NK-92 (cell line): ENCODE data around the gene AURKA.
A peak's percentile ranks its signal among the peaks of the same experiment; 100 is the strongest.

Source experiments
- DNase-seq: peaks from one replicate; lab custom pipeline; 2025; ENCODE audit not compliant: unreplicated experiment; lab: John Stamatoyannopoulos, UW

The AURKA gene

DNA sequence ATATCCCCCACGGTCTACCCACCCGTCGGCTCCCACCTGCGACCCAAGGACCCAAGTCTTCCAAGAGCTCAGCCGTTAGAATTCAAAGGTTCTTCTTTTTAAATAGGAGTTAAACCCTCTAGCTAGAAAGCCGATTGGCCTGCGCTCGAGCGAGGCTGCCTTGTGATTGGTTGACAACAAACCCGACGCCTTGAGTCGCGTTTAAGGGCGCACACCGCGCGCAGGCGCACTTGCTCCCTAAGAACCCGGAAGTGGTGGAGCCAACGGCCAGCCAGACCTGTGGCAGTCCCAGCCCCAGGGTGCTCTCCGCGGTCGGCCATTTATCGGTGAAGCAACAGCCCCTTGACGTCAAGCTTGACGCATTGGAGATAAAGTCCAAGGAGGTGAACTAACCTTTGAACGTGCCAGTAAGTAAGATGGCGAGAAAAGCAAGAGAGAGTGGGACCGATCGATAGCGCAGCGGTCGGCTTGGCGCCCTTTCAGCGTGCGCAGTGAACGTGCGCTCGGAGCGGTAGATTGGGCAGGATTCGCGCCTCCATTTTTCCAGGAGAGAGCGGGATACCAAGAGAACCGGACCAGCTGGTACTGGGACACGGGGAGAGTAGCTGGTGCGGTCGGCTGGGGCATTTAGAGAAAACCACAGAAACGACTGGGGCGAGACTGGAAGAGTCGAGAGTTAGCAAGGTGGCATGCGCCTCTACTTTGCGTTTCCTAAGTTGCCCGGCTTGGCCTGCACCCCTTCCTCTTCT, at the start of gene AURKA, which contains the start of gene CSTF1:
Gene AURKA (minus strand): TSS at position 84 of the 749 bp plus-strand sequence. CDS start 4,018 bp downstream, outside the sequence.
Gene CSTF1 (plus strand): TSS at position 514 of the 749 bp plus-strand sequence. CDS start 2,908 bp downstream, outside the sequence.
- peak; percentile 94 for DNase-seq

DNA sequence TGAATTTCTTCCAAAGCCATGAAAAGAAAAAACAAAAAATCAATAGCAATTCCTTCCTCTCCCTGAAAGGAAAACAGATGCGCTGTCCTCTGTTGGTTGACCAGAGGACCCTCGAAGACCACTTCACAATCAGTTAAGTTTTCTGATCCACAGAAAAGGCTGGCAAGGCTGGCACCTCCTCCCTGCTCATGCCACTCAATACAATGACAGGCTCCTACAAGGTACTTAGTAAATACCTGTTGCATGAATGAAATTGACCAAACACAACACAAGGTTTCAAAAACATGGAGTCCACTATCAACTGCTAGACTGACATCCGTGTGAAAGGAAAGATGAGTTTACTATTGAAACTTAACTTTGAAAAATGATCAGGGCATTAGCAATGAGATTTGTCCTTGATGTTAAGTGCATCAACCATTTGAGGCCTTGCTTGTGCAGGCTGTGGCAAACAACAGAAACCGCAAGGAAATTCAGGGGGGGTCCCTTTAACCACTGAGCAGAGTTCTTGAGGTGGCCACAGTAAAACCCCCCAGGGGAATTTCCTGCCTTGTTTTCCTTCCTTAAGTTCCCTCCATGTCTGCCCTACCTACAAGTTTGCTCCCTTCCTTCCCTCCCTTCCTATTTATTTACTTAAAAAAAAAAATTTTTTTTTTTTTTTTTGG, 48.5 kb upstream of the AURKA start:
- DNase-seq, result no peak

DNA sequence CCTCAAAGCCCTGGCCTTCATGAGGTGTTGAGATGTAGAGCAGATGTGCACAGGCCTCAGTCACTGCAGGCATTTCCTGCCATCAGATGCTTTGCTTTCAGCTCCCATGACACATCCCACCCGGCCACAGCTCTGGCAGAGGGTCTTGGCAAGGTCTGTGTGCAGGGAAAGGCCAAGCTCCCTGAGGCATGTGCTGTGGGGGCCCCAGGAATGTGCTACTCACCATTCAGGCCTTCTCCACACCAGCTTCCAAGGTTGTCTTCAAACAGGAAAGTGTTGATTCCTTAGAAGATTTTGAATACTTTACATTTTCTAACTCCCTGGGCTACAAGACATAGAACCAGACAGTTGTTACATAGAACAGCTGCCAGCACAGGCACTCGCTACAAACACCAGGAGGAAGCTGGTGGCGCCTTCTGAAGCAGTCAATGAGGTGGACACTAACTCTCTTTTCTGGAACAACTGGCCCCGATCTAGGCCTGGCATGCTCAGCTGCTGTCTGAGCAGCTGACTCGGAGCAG, 47.8 kb upstream of the AURKA start:
- no peak for DNase-seq

DNA sequence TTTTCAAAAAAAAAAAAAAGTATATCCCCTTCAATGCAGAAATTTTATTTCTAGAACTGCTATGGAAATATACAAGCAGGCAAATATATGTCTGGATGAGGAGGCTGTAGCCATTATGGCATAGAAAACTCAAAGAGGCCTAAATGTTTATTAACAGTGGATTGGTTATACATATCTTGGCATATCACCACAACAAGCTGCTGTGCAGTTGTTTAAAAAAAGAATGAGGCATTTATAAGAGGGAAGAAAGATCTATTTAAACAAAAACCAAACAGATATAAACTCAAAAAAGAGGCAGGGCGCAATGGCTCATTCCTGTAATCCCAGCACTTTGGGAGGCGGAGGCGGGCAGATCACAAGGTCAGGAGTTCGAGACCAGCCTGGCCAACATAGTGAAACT, 46.3 kb upstream of the AURKA start:
- DNase-seq, result no peak

DNA sequence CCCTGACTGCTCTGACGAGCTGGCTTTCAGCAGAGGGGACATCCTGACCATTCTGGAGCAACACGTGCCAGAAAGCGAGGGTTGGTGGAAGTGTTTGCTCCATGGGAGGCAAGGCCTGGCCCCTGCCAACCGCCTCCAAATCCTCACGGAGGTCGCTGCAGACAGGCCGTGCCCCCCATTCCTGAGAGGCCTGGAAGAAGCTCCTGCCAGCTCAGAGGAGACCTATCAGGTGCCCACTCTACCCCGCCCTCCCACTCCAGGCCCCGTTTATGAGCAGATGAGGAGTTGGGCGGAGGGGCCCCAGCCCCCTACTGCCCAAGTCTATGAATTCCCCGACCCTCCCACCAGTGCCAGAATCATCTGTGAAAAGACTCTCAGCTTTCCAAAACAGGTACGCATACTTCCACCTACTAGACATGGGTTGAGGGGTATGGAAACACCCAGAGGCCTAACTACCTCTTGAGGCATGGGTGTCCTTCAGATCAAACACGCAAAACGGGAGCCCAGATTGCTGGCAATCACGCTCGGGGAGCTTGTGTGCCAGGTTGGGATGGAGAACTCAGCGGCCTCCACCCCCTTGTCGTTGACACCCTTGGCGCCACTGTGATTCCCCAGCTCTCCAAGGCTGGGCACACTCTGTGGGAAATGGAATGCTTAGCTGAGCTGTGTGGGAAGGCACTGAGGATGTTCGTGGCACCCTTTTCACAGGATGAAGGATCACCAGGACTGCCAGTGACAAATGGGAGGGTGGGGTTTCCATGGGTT, 45.4 kb upstream of the AURKA start:
- DNase-seq, result no peak

DNA sequence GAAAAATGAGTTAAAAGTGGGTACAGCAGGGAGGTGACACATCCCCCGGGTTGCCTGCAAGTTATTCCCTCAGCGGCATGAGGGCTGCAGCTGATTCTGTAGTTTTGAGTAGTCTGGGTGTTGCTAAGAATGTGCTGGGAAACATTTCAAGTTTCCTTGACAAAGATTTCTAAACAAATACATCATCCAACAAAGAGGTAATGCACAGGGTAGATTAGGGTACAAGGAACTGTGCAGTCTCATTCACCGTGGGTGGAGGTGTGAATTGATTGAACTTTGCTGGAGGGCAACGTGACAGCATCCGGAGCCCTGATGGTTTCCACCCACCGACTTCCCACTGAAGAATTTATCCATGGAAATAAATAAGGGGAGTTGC, 41.9 kb upstream of the AURKA start:
- no peak for DNase-seq

DNA sequence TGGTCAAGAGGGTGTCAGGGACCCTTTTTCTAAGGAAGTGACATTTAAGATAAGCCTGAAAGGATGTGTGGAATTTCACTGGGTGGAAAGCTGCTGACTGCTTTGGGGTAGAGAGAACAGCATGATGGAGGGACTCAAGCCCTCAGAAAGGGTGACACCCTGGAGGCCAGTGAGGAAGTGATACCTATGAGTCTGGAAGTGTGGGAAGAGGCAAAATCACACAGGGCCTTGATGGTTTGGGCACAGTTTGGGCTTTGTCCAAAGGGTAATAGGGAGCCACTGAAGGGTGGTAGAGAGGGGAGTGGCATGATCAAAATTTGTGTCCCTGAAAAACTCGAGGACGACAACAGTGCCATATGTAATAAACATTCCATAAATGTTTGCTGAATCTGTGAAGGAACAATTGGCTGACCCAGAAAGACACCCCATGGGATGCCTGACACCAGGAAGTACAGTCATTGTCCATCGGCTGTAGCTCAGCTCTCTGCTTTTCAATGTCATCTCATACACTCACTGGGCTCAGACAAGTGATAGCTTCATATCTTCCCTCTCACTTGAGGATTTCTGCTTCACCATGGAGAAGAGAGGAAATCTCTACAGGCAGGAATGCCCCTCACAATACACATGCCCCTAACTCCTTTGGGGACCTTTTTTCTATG, 41.3 kb upstream of the AURKA start:
- no peak for DNase-seq

DNA sequence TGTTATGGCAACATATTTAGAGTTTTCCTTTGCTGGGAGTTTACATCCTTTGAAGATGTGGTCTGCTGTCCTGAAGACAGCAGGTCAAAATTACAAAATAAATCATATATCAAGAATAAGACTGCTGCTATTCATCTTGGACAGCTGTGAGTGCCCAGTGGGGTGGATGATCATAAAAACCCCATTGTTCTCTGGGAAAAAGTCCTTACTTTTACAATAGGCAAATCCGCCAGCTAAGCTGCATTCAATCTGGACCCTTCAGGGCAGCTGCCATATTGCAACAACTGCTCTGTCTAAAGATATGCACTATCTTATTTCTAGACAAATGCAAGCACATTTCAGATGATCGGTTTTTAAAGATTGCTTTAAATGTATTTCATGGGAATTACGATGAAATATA, 39.5 kb upstream of the AURKA start:
- DNase-seq, result no peak

DNA sequence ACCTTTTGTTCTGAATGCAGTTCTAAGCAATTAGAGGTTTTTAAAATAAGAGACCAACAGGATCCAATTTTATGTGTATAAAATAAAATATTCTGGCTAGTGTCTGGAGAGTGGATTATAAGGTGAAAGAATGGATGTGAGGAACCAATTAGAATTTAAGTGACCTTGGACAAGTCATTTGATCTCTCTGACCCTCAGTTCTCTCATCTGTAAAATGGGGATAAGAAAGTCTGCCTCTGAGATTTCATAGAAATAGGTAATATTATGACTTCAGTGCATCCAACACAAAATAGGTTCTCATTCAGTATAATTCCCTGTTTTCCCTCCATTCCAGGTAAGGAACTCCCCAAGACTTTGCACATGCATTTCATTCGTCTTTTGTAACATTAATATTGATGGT, 38.9 kb upstream of the AURKA start:
- DNase-seq, result no peak

DNA sequence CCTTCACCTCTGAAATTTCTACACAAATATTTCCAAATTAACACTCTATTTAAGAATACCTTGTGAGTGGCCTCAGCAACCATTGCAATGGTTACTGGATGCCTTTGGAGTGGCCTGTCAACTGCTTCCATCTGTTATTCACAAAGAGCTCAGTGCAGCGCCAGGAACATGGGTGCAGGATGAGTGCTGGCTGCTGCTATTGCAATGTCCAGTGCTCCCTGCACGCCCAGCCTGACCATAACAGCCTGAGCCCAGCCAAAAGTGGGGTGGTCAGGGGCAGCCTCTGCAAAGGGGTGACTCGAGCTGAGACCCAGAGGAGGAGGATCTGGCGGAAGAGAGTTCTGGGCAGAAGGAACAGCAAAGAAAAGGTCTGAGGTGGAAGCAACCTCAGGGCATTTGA, 38.4 kb upstream of the AURKA start:
- DNase-seq, result no peak

DNA sequence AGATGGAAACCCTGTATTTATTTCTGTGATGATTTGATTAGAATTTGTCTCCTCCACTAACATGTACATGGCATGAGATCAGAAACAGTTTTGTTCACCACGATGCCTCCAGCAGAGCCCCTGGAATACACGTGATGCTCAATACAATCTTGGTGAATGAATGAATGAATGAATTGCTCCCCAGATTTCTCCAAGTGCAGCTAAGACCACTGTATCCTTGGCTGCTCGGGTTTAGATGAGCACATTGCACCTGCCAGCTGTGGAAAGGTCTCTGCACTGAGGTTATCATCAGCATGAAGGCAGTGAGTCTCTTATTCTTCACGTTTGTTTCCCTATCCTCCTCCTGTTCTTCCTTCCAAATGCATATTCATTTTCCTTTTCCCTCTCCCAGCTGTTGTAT, 37.9 kb upstream of the AURKA start:
- no peak for DNase-seq

DNA sequence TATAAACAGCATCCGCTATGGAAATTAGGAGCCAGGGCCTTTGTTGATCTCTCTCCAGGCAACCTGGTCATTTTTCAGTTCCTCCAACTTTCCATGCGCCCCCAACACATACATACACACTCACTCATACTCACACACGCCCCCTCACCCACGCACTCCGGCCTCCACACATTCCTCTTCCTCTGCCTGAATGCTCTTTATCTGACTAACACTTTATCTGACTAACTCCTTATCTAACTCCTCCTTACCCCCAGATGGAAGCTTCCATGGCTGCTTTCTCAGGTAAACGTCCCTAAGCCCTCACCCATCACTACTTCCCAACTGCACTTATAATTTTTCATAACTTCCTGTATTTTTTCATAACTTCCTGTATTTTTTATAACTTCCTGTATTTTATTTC, 37.5 kb upstream of the AURKA start:
- no peak for DNase-seq

DNA sequence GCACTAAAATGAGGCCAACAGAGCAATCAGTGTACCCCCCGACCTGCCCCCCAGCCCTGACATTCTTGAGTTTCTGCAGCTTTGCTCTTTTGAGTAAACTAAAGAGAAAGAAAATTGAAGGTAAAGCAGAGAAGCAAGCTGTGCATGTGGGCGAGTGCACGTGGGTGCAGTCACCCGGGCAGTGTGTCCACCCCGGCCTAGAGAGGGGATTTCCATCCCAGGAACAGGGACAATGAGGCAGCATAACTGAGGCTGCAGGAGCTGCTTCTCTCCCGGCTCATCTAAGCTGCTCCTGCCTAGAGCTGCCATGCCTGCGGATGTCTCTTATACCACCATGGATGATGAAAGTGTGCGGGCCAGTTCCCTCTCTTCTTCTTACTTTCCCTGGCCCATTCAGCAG, 36.9 kb upstream of the AURKA start:
- DNase-seq, result no peak

DNA sequence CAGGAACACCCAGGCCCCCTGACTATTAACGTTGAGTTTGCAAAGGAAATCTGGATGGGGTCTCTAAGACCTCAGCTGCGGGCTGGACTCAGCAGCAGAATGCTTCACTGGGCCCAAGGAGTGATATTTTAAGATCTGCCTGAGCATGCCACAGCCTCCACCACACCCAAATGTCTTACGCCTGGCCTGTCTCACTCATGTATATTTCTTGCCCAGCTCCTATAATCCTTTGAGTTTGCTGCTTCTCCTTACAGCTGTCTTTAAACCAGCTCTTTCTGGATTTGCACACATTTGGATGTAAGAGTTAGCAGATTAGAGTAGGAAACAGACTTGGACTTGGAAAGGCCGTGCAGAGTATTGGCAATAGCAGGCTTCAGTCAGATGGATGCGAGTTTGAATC, 36.4 kb upstream of the AURKA start:
- DNase-seq, result no peak

DNA sequence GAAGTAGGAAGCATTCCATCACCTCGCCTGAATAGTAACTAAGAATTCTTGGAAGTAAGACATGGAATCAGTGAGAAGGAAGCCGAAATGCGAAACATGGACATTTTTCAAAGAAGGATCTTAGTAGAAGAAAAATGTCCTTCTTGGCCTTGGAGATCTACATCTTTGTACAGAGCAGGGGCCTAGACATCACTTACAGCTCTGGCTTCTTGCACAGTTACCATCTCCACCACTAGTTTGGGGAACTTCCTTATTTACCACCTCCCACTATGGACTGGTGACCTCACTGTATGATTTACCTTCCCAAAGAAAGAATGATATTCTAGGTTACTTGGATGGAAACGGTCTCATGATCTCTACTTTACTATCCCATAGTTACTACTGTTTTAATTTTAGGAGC, 35.8 kb upstream of the AURKA start:
- no peak for DNase-seq

DNA sequence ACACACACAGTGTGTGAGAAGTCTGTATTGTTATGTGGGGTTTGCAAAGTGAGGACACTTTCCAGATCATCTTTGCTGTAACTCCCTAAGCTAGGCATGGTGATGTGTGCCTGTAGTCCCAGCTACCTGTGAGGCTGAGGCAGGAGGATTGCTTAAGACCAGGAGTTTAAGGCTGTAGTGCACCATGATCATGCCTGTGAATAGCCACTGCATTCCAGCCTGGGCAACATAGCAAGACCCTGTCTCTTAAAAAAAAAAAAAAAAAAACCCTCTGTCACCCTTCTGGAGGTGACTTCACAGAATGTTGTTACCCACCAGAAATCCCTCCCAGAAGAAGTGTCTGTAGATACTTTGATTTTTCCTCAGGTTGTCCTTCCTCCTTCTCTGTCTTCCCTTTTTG, 34.9 kb upstream of the AURKA start:
- no peak for DNase-seq

DNA sequence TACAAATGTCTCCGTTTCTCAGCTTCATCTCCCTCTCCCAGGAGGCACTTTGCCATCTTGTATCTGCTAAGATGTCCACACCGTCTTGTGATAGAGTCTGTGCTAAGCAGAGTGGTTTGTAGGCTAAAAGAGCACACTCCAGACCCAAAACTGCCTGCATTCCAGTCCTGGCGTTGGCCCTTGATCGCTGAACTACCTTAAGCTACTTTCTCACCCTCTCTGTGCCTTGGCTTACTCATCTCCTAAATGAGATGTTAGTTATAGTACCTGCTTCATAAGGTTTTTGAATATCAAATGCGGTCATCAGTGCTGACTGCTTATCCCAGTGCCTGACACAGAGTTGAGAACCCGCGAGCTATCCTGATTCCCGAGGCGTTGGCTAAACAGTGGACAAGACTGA, 34.0 kb upstream of the AURKA start:
- DNase-seq, result no peak

DNA sequence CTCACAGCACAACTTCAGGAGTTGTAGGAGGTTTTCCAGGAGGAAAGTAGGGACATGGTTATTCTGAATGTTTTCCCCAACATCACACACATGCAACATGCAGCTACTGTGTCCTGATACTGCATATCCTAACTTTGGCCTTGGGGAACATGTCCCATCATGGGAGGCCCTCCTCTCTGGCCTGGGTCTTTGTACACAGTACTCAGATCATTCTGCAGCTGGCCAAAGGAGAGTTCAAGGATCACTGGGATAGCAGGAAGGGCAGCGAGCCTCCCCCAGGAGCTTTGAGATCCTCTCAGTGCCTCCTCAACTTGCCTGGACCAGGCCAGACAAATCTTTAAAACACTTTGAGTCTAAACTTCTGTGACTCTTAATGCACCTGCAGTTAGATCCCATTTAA, 32.9 kb upstream of the AURKA start:
- DNase-seq, result no peak

DNA sequence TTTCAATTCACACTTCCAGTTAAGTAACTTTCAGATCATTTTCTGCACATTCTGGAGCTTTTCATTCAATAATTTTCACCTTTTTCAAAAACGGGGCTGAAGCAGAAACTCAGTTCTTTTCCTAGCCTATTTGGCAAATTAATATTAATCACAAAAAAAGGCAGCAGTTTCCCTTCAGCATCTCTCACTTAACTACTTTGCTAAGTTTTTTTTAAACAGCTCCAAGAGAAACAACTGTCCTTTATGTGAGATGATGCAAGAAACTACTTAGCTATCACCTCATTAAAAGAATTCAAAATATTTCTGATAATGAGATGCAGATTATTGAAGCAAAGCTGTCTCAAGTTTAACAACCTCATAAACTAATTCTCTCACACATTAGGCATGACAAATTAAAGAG, 31.9 kb upstream of the AURKA start:
- no peak for DNase-seq

DNA sequence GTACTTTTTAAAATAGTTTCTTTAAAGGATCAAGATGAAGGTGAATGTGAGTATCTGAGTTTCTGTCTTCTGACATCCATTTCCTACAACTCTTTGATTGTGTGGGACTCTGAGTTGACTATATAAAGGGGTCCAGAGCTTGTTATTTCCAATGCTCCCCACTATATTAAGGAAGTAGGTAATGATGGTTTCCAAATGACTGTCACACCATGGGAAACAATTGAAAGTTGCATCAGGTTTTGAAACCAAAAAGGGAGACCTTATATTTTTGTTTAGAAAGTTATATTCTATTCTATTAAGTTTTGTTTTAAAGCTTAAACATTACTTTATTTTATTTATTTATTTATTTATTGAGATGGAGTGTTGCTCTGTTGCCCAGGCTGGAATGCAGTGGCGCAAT, 31.2 kb upstream of the AURKA start:
- no peak for DNase-seq

DNA sequence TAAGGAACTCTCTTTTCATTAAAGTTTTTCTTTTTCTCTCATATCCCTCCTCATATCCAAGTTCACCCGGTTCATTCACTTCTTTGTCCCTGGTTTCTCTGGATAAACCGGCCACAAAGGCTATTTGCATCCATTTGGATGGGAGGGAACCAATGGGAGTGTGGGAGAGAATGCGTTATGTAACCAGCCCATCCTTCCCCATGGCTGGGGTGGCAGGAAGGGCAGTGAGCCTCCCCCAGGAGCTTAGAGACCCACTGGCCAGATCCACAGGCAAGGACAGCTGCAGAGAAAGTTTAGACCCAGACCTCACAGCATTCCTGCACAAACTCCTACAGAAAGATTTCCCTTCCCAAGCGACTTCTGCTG, 30.8 kb upstream of the AURKA start:
- no peak for DNase-seq
